Stimulated activated CD8-positive, alpha-beta memory T cell treated with anti-CD3 and anti-CD28 coated beads, Interleukin-4, amount 100 ng/mL, for 24 hours (primary cell): Measurements from ENCODE around the gene TBC1D2.

Experiments
- DNase-seq: peaks from one replicate; pipeline ENCODE4 v3.0.0-alpha.2; 2020; ENCODE audit warnings: low read depth

The TBC1D2 gene

GRCh38 chr9:98215821-98216220, 39.6 kb downstream of the TBC1D2 start:
- DNase-seq: no peak

GRCh38 chr9:98215271-98215670, 40.2 kb downstream of the TBC1D2 start:
- DNase-seq: no peak

- no peak for DNase-seq
Observed at GRCh38 chr9:98214811-98215210, 40.6 kb downstream of the TBC1D2 start.

DNA sequence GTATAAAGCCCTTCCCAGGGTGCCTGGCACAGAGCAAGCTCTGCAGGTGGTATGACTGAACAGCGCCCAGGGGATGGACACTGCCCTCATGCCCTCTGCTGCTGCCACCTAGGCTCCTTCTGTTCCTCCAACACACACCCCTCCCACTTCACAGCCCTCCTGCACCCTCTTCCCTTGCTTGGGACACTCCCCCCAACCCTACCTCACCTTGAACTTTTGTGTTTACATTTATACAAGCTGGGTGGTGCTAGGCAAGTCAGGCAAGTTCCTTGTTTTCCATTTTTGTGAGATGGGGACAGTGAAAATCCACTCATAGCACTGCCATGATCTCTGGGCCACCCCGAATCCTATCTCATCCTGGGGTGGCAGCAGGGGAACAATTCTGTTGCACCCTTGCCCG, 44.2 kb downstream of the TBC1D2 start:
- no peak for DNase-seq

GRCh38 chr9:98210435-98210834, 45.0 kb downstream of the TBC1D2 start:
- no peak for DNase-seq

DNA sequence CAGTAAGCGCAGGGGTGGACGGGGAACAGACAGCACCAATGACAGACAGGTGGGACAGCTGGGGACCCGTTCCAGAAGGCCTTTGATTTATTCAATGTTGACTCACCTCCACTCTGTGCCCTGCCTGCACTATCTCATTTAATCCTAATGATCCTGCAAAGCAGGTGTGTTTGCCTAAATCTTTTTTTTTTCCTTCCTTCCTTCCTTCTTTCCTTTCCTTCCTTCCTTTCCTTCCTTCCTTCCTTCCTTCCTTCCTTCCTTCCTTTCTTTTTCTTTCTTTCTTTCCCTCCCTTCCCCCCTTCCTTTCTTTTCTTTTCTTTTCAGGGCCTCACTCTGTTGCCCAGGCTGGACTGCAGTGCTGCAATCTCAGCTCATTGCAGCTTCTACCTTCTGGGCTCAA, 45.9 kb downstream of the TBC1D2 start:
- no peak for DNase-seq

DNA sequence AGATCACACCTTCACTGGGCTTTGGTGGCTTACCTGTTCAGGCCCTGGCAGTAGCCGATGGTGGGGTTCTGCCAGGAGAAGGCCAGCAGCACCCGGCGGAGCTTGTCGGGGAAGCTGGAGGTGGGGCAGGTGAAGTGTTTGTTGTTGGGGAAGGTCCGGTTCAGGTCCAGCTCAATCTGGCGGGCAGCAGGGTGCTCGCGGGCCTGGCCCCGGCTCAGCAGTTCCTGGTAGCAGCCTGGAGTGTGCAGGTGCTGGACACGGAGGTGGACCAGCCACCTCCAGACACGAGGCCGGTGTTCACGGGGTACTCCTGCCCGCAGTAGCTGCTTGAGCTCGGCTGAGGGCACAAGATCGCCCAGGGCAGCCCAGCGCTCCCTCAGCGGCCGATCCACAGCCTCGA, 46.8 kb downstream of the TBC1D2 start:
- no peak for DNase-seq

DNA sequence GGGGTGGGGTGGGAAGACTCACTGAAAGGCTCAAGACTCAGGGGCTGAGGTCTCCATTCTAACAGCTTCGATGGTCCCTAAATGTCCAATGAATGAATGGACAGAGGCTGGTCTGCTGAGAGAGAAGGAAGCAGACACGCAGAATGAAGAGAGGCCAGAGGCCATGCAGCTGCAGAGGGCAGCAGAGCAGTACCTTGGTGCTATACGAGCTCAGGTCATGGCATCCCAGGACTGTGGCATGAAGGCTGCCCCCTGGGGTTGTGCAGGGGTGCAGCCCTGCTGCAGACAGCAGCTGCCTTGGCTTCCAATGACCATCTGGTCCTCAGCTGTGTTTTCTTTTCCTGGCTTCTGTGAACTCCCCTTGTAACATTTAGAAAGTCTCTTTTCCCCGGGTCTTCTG, 47.8 kb downstream of the TBC1D2 start:
- DNase-seq: no peak

- no peak for DNase-seq
Observed at GRCh38 chr9:98206754-98207153, 48.7 kb downstream of the TBC1D2 start.

DNA sequence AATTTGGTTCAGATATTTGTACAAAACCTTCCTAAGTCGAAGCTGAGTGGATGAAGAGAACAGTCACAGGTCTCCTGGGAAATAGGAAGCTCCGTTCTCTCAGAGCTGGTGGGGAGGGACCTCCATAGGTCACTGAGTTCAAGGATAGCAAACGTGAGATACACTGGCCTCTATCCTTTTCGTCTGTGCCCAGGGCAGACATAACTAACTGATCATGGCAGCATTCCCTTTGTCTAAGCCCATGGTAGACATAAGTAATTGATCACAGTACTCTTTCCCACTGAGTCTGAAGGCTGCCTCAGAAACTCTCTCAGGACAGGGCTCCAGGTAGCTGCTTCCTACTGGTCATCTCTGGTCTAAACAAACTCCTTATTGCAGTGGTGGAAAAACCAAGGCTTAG, 50.8 kb downstream of the TBC1D2 start:
- no peak for DNase-seq

GRCh38 chr9:98203153-98203552, 52.3 kb downstream of the TBC1D2 start:
- DNase-seq: no peak

DNA sequence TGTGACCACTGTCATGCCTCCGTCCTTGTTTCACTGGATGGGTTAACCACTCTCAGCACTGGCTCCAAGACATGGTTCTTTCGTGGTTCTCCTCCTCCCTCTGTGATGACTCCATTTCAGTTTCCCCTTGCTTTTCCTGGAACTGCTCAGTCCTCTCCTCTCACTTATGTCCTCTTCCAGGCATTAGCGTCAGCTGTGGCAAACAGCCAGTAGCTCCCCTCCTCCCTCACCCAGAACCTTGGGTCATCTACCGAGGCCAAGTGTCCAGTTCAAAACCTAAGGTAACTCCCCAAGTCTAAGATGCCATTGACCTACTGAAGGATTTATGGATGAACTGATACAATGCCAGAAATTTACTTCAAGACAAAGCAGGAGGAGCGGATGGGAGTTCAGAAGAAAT, 53.2 kb downstream of the TBC1D2 start:
- no peak for DNase-seq

DNA sequence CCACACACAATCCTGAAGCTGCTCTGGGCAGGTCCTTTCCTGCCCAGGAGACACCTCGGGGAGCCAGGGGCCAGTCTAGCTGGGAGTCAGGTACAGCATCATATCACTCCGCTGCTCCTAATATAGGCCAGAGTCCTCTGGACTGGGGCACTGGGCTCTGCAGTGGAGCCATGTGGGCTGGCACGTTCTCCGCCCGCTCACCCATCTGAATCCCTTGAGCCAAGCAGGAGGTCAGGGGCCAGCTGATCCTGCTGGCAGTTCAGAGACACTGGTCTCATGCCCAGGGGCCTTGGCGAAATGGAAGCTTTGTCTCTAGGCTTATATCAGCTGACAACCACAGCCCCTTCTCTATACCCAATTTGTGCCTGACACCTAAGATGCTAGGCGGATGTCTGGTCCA, 53.7 kb downstream of the TBC1D2 start:
- no peak for DNase-seq

GRCh38 chr9:98201102-98201501, 54.3 kb downstream of the TBC1D2 start:
- DNase-seq: no peak

DNA sequence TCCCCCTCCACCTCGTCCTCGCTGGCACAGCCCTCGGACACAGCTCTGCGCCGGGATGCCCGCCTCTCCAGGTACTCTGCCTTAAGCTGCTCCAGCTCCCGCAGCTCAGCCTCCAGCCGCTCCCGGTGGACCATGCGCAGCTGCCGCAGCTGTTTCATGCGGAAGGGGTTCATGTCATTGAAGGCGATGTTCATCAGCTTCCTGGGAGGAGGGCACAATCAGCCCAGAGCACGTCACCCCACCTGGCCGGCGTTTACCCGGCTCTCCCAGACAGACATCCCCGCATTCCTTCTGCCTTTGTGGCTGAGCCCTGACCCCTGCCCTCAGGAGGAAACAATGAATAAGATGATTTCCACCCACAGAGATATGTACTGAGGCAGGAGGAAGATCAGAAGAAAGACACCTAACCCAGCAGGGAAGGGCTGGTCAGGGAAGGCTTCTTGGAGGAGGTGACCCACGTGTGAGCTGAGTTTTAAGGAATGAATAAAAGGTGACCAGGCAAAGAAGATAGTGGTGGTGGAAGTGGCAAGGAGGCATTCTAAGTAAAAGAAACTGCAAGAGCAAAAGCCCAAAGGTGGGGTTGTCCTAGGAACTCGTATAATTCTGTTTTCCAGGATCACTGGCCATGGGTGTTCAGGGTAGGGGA, 55.9 kb downstream of the TBC1D2 start:
- no peak for DNase-seq

DNA sequence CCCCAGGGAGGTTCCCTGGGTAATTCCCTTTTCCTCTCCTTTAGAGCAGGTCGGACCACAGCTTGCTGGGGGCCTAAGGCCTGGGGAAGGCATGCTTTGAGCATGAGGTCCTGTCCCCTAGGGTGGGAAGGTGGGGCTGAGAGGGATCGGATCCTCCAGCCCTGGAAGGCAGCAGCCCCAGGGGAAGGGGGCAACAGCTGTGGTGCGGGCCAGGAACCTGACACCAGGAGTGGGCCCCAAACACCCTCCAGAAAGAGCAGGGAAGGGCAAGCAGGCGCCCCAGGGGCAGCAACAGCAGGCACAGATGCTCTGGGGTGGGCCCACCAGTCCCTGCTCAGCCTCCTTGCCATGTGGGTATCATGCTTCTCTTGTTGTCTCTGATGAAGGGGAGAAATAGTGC, 59.8 kb downstream of the TBC1D2 start:
- DNase-seq: no peak

GRCh38 chr9:98193336-98193944, 62.0 kb downstream of the TBC1D2 start:
- no peak for DNase-seq

DNA sequence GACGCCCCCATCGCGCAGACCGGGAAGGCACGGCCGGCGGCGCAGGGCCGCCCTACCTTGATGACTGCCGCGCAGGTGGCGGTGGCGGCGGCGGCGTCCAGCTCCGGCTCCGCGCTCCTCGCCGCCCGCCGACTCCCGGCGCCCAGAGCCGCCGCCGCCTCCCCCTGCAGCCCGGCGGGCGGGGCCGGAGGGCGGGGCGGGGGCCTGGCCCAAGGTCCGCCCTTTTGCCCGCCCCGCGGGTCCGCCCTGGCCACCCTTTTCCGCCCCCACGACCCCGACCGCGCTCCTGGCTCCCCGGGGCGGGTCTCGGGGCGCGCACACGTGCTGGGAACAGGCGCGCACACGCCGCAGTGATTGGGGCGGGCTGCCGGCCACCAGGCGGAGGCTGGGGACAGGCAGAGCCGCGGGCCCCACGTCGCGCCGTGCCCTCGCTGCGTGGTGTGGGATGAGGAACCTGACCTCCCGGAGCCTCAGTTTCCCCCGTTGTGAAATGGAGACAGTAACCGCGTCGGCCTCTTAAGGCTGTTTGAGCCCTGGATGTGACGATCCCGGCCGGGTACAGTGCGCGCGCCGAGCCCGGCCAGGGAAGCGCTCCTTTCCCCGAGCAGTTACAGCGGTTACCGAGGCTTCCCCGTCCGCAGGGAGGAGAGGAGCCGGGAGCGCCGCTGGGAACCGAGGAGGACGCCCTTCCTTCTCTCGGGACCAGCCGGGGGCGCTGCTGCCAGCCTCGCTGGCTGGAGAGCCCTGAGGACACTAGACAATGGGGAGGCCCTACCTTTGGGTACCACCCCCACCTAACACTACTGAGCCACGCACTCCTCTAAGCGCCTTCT, 62.7 kb downstream of the TBC1D2 start, which contains the start of gene CORO2A:
TSS of gene CORO2A (minus strand) at position 135 of the 833 bp plus-strand sequence. CDS start 34,977 bp downstream, outside the sequence.
- peak; percentile 62 for DNase-seq

GRCh38 chr9:98191671-98192502, 63.6 kb downstream of the TBC1D2 start:
- peak; percentile 14 for DNase-seq

DNA sequence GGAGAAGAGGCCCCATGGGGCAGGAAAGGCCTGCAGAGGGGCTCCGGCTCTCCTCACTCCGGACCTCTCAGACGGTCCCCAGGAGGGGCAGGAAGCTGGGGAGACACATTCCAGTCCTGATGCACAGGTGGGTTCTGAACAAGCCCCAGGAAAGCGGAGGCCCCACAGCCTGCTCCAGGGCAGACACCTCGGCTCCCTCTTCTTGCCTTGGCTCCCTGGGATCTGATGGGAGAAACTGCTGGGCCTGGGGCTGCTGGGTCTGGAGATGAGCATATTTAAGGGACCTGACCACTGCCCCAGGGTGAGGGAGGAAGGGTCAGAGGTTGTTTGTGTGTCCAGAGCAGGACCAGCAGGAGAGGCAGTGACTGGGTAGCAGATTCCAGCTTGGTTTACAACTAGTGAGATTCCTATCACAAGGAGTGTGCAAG, 64.3 kb downstream of the TBC1D2 start:
- DNase-seq: no peak

GRCh38 chr9:98190757-98191105, 64.7 kb downstream of the TBC1D2 start:
- no peak for DNase-seq

GRCh38 chr9:98189412-98189811, 66.0 kb downstream of the TBC1D2 start:
- DNase-seq: no peak
